ENCODE measurements around the gene RIMS1.

DNA sequence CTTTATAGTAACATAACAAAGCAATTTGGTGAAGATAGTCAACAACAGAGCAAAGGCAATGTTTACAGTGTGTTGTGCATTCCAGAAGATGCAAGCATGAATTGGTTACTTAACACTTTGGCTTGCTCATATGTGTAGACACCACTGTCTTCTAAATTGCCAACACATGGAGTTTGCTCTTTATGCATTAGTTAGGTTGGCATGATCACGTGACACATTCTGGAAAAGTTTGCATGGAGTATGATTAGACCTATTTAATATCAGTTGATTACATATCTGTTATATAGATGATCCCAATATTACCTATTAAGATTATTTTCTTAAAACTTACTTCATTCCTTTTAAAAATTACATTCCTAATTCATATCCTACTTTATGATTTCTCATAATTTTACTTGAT lies 197.6 kb downstream of the RIMS1 start:
- no peak for TF ChIP-seq POLR2A (IDR thresholded peaks at IDR 0.05)
- no peak for TF ChIP-seq CTCF (IDR thresholded peaks at IDR 0.05)
